Smooth muscle cell (in vitro differentiated cells): ENCODE results near the gene HPSE. TPM values are rescaled to one million over a fixed set of nuclear protein-coding genes. Genes with fewer than 3 reads are reported as not detected.

Experiments used
- DNase-seq: peaks from one replicate; lab custom pipeline; 2025; ENCODE audit not compliant: unreplicated experiment; lab: John Stamatoyannopoulos, UW
- H2AFZ ChIP-seq: fragments of 200-600 bp; sonication (generic); 2 replicates; pipeline ENCODE4 v1.6.0; 2016; ENCODE audit warnings: antibody characterized with exemption, low read depth, mild to moderate bottlenecking
- H3F3A ChIP-seq: fragments of 200-600 bp; sonication (generic); 2 replicates; pipeline ENCODE4 v1.6.0; 2017; ENCODE audit warnings: antibody characterized with exemption, low read depth
- H3K27ac ChIP-seq: fragments of 200-600 bp; sonication (generic); 2 replicates; pipeline ENCODE4 v1.5.1; 2016; ENCODE audit warnings: low read depth, mild to moderate bottlenecking
- H3K27me3 ChIP-seq: fragments of 200-600 bp; sonication (generic); 2 replicates; pipeline ENCODE4 v1.6.1; 2016; ENCODE audit warnings: low read depth, mild to moderate bottlenecking
- H3K36me3 ChIP-seq: fragments of 200-600 bp; sonication (generic); 2 replicates; pipeline ENCODE4 v1.5.1; 2016; ENCODE audit warnings: low read depth
- H3K4me1 ChIP-seq: fragments of 200-600 bp; sonication (generic); 2 replicates; pipeline ENCODE4 v1.5.1; 2016; ENCODE audit warnings: low read depth
- H3K4me2 ChIP-seq: fragments of 200-600 bp; sonication (generic); 2 replicates; pipeline ENCODE4 v1.6.0; 2016; ENCODE audit warnings: mild to moderate bottlenecking
- H3K4me3 ChIP-seq: fragments of 200-600 bp; sonication (generic); 2 replicates; pipeline ENCODE4 v1.5.1; 2016; ENCODE audit warnings: mild to moderate bottlenecking
- H3K79me2 ChIP-seq: fragments of 200-600 bp; sonication (generic); 2 replicates; pipeline ENCODE4 v1.6.0; 2016; ENCODE audit warnings: low read depth, mild to moderate bottlenecking
- H3K9ac ChIP-seq: fragments of 200-600 bp; sonication (generic); 2 replicates; pipeline ENCODE4 v1.6.0; 2016; ENCODE audit warnings: low read depth
- H3K9me3 ChIP-seq: fragments of 200-600 bp; sonication (generic); replicated peaks from 2 replicates; pipeline ENCODE4 v1.5.1; 2016; ENCODE audit warnings: low read depth
- H4K20me1 ChIP-seq: fragments of 200-600 bp; sonication (generic); 2 replicates; pipeline ENCODE4 v1.6.0; 2016; ENCODE audit warnings: low read depth
- CTCF ChIP-seq: fragments of 200-600 bp; sonication (generic); IDR thresholded peaks from 2 replicates; pipeline ENCODE4 v1.5.1; 2017; ENCODE audit warnings: borderline replicate concordance, mild to moderate bottlenecking, antibody characterized with exemption; ENCODE audit not compliant: insufficient read depth, poor library complexity, severe bottlenecking
- WGBS: methylation state at CpG from one replicate; pipeline ENCODE4 v1.1.7; 2016; ENCODE audit warnings: low lambda C conversion rate; 5-methylcytosine and 5-hydroxymethylcytosine counted together
- polyA plus RNA-seq: library from polyadenylated mRNA; unstranded; fragments of >200 nt; fragmentation: Nextera tagmentation; extraction: Ambion mirVana; gene quantifications from 2 replicates; pipeline ENCODE4 v1.2.1, GENCODE V29; 2016
- total RNA-seq: library from RNA; depleted of rRNA; stranded (reverse); fragments of >200 nt; gene quantifications from 2 replicates; pipeline ENCODE4 v1.2.3, GENCODE V29; 2014

HPSE gene
- total and polyA plus RNA-seq, 2 experiments from 2014 or later, result 0.50 to 1.3 TPM

GRCh38 chr4:83340692-83341343, 6.2 kb upstream of the HPSE start:
- H3K27ac ChIP-seq, result no peak overlapping the region
- no peaks in the 10 kb centered on the region for H4K20me1 ChIP-seq
- no peak for TF ChIP-seq CTCF
- H3K9ac ChIP-seq, result no peak overlapping the region
- no peak overlapping the region for H2AFZ ChIP-seq
- H3K36me3 ChIP-seq, result no peaks in the 10 kb centered on the region
- no peaks in the 10 kb centered on the region for H3K4me1 ChIP-seq
- peaks cover 2% of the 10 kb centered on the region for H3K27me3 ChIP-seq
- no peaks in the 10 kb centered on the region for H3K9me3 ChIP-seq
- no peaks in the 10 kb centered on the region for H3K79me2 ChIP-seq
- H3K4me2 ChIP-seq, result no peak overlapping the region
- DNase-seq, result no peak
- H3F3A ChIP-seq, result no peaks in the 10 kb centered on the region
- no peak overlapping the region for H3K4me3 ChIP-seq
- WGBS, result 64% methylated on average over 2 of the region's 2 CpGs

- Histone ChIP-seq H3K9ac (no peak overlapping the region), H4K20me1 (no peaks in the 10 kb centered on the region), H3K9me3 (no peaks in the 10 kb centered on the region), H3K36me3 (no peaks in the 10 kb centered on the region), H3F3A (no peaks in the 10 kb centered on the region), H3K27ac (no peak overlapping the region), H3K4me3 (no peak overlapping the region), H3K27me3 (peaks cover 14% of the 10 kb centered on the region), H2AFZ (no peak overlapping the region), H3K79me2 (no peaks in the 10 kb centered on the region), H3K4me1 (peaks cover 5% of the 10 kb centered on the region), H3K4me2 (no peak overlapping the region)
- no peak for DNase-seq
- 91% methylated on average over 6 of the region's 6 CpGs for WGBS
- no peak for TF ChIP-seq CTCF
Measured at GRCh38 chr4:83339573-83339972, 4.9 kb upstream of the HPSE start.

- no peak overlapping the region for H3K9ac ChIP-seq
- TF ChIP-seq CTCF, result no peak
- H3F3A ChIP-seq, result no peaks in the 10 kb centered on the region
- peaks cover 32% of the 10 kb centered on the region for H3K27me3 ChIP-seq
- H3K4me2 ChIP-seq, result no peak overlapping the region
- no peaks in the 10 kb centered on the region for H3K9me3 ChIP-seq
- no peaks in the 10 kb centered on the region for H3K79me2 ChIP-seq
- H3K4me3 ChIP-seq, result no peak overlapping the region
- no peak for DNase-seq
- no peaks in the 10 kb centered on the region for H3K36me3 ChIP-seq
- 79% methylated on average over 6 of the region's 6 CpGs for WGBS
- no peak overlapping the region for H2AFZ ChIP-seq
- no peak overlapping the region for H3K27ac ChIP-seq
- H4K20me1 ChIP-seq, result no peaks in the 10 kb centered on the region
- H3K4me1 ChIP-seq, result peaks cover 5% of the 10 kb centered on the region
Measured at GRCh38 chr4:83335701-83336100, 1.1 kb upstream of the HPSE start.

GRCh38 chr4:83331956-83332355, 2.7 kb downstream of the HPSE start:
- Histone ChIP-seq H3K79me2 (no peaks in the 10 kb centered on the region), H3K36me3 (no peaks in the 10 kb centered on the region), H3K4me1 (peaks cover 5% of the 10 kb centered on the region), H3K27ac (no peak overlapping the region), H2AFZ (no peak overlapping the region), H3K9ac (no peak overlapping the region), H4K20me1 (no peaks in the 10 kb centered on the region), H3K27me3 (peaks cover 32% of the 10 kb centered on the region), H3K9me3 (no peaks in the 10 kb centered on the region), H3K4me3 (no peak overlapping the region), H3K4me2 (no peak overlapping the region), H3F3A (no peaks in the 10 kb centered on the region)
- DNase-seq, result no peak
- TF ChIP-seq CTCF, result no peak
- 77% methylated on average over 3 of the region's 3 CpGs for WGBS
